GM12878 (cell line): ENCODE data around the gene SCMH1. TPM values are rescaled to one million over a fixed set of nuclear protein-coding genes. Genes with fewer than 3 reads are reported as not detected.
"Not testable (repeated sequence)": the region's sequence is repeated elsewhere in the genome, so short reads cannot be mapped to it uniquely, and the experiment has no call there.

Source experiments
- ATAC-seq: fragments of 200-7000 bp; cut with Tn5 transposase; 3 replicates; pipeline ENCODE4 v1.9.1; 2020; ENCODE audit warnings: mild to moderate bottlenecking, moderate library complexity
- BruUV-seq: library from RNA; stranded (reverse); fragments of 400-500 nt; replicated peaks from 2 replicates; lab custom pipeline; 2021; lab: Mats Ljungman, UMichigan
- CTCF ChIA-PET: fragments of 300-600 bp; sonication (Branson Sonifier 250); formaldehyde crosslinking; extraction: SDS; loops from one replicate; lab custom pipeline; 2021; ENCODE audit warnings: inconsistent platforms; lab: Yijun Ruan, JAX
- POLR2A ChIA-PET: fragments of 350-600 bp; formaldehyde crosslinking; extraction: SDS; loops from one replicate; lab custom pipeline; 2021; ENCODE audit warnings: inconsistent platforms; lab: Charles Lee
- RAD21 ChIA-PET: fragments of 300-600 bp; sonication (Branson Sonifier 250); formaldehyde crosslinking; loops from one replicate; lab custom pipeline; 2023; ENCODE audit warnings: antibody characterized with exemption; ENCODE audit not compliant: unreplicated experiment; lab: Charles Lee
- SMC1A ChIA-PET: fragments of 300-600 bp; sonication (Branson Sonifier 250); formaldehyde crosslinking; loops from one replicate; lab custom pipeline; 2023; ENCODE audit not compliant: unreplicated experiment, uncharacterized antibody; lab: Charles Lee
- DNase-seq: peaks from one replicate; pipeline ENCODE4 v3.0.0-alpha.2; 2011; ENCODE audit warnings: low read depth, low spot score
- FAIRE-seq: peaks from 3 replicates; lab custom pipeline; 2011; peaks lifted over from hg19 to GRCh38; lab: Jason Lieb, UNC
- H2AFZ ChIP-seq: 2 replicates; pipeline ENCODE4 v1.6.0; 2011; ENCODE audit warnings: low read depth, low read length, control low read depth; ENCODE audit not compliant: control insufficient read depth
- H3K27ac ChIP-seq: 2 replicates; pipeline ENCODE4 v1.5.1; 2011; ENCODE audit warnings: control low read depth; ENCODE audit not compliant: control insufficient read depth, insufficient read depth
- H3K27me3 ChIP-seq, 2 experiments: replicated peaks in 1 of 2; 2 replicates each; pipeline versions ENCODE4 v1.6.0 to v1.6.1; 2011; ENCODE audit warnings: low read length in 1 of 2; ENCODE audit not compliant: control insufficient read depth in 2 of 2, insufficient read depth in 2 of 2
- H3K36me3 ChIP-seq, 2 experiments: 2 replicates each; pipeline ENCODE4 v1.5.1; 2011; ENCODE audit warnings: low read length in 1 of 2; ENCODE audit not compliant: control insufficient read depth in 2 of 2, insufficient read depth in 2 of 2
- H3K4me1 ChIP-seq: 2 replicates; pipeline ENCODE4 v1.6.1; 2011; ENCODE audit warnings: mild to moderate bottlenecking, low read length, moderate library complexity, mixed read lengths; ENCODE audit not compliant: control insufficient read depth, insufficient read depth
- H3K4me2 ChIP-seq: 2 replicates; pipeline ENCODE4 v1.6.0; 2011; ENCODE audit warnings: control low read depth; ENCODE audit not compliant: control insufficient read depth, insufficient read depth
- H3K4me3 ChIP-seq: fragments of 200-600 bp; sonication (generic); 2 replicates; pipeline ENCODE4 v1.5.1; 2016
- H3K79me2 ChIP-seq: 2 replicates; pipeline ENCODE4 v1.6.0; 2011; ENCODE audit warnings: low read length; ENCODE audit not compliant: control insufficient read depth, insufficient read depth
- H3K9ac ChIP-seq: 2 replicates; pipeline ENCODE4 v1.8.0; 2011; ENCODE audit warnings: low read length, control low read depth, mixed read lengths; ENCODE audit not compliant: control insufficient read depth, insufficient read depth
- H3K9me3 ChIP-seq: replicated peaks from 3 replicates; pipeline ENCODE4 v1.5.1; 2011; ENCODE audit warnings: mild to moderate bottlenecking, low read length; ENCODE audit not compliant: control insufficient read depth, insufficient read depth
- H4K20me1 ChIP-seq: 2 replicates; pipeline ENCODE4 v1.6.0; 2011; ENCODE audit not compliant: control insufficient read depth, insufficient read depth
- CHD2 ChIP-seq: IDR thresholded peaks from 2 replicates; pipeline ENCODE4 v1.6.1; 2011; ENCODE audit warnings: low read depth, low read length, improper control_type of control experiment, borderline replicate concordance
- CTCF ChIP-seq, 3 experiments: IDR thresholded peaks in 2 of 3; conservative IDR thresholded peaks in 1 of 3; 2 replicates each; pipeline ENCODE4 v1.5.1; 2011; ENCODE audit warnings: low read depth in 3 of 3, low read length in 3 of 3, mild to moderate bottlenecking in 3 of 3, control low read depth in 2 of 3, moderate library complexity in 2 of 3, inconsistent platforms in 1 of 3, mixed read lengths in 1 of 3; ENCODE audit not compliant: control insufficient read depth in 2 of 3, insufficient read depth in 1 of 3; ENCODE audit errors: extremely low read depth in 1 of 3
- RAD21 ChIP-seq: IDR thresholded peaks from 2 replicates; pipeline ENCODE4 v1.6.1; 2011; ENCODE audit warnings: mild to moderate bottlenecking, low read depth, low read length, moderate library complexity; ENCODE audit not compliant: insufficient read depth
- SPI1 ChIP-seq: IDR thresholded peaks from 2 replicates; pipeline ENCODE4 v1.6.1; 2011; ENCODE audit warnings: low read depth, mild to moderate bottlenecking, low read length, moderate library complexity, borderline replicate concordance; ENCODE audit not compliant: insufficient read depth
- WGBS: methylation state at CpG from one replicate; pipeline ENCODE4 v1.1.6; 2016; ENCODE audit warnings: low lambda C conversion rate; ENCODE audit not compliant: insufficient replicate concordance, insufficient coverage; ENCODE audit errors: missing lambda C conversion rate; 5-methylcytosine and 5-hydroxymethylcytosine counted together
- in situ Hi-C: fragments of 300-500 bp; cut with MboI; formaldehyde crosslinking; loops from 9 replicates; pipeline ENCODE4 v1.14.3; 2018; ENCODE audit warnings: mixed read lengths
- intact Hi-C: fragments of 100-400 bp; cut with micrococcal nuclease; formaldehyde crosslinking; loops from one replicate; pipeline ENCODE4 v1.14.2; 2022; ENCODE audit not compliant: unreplicated experiment
- polyA plus RNA-seq, 11 experiments: library from polyadenylated mRNA; depleted of rRNA in 4 of 11; unstranded in 6 of 11; stranded (reverse) in 5 of 11; fragments of >200 nt; fragmentation: Nextera tagmentation in 4 of 11; fragmentation: Illumina TruSeq in 1 of 11; extraction: Ambion mirVana in 4 of 11; extraction: Trizol in 1 of 11; gene quantifications; 1 replicate in 1 of 11; 2 replicates in 10 of 11; pipeline versions ENCODE4 v1.2.1 to v1.2.3, GENCODE V29; 2011 to 2016; ENCODE audit warnings: inconsistent platforms in 2 of 11, missing spikeins in 2 of 11, low read depth in 1 of 11
- total RNA-seq, 4 experiments: library from RNA; depleted of rRNA in 3 of 4; stranded (reverse); fragments of >200 nt in 3 of 4; fragmentation: Illumina TruSeq in 1 of 4; extraction: Trizol in 1 of 4; gene quantifications; 2 replicates each; pipeline versions ENCODE4 v1.2.1 to v1.2.3, GENCODE V29; 2013 to 2021

Gene SCMH1
- total and polyA plus RNA-seq, 10 of the 15 experiments (the other 5 are each of a cell fraction or from before 2014, with no cell fraction given) = 7.5 to 44.1 (median 27.8) TPM

- WGBS = 33% methylated on average over 2 of the region's 2 CpGs
- CTCF ChIA-PET, H2AFZ ChIP-seq, H3K79me2 ChIP-seq, H3K4me3 ChIP-seq, H3K9ac ChIP-seq, intact Hi-C loops, RAD21 ChIA-PET, ATAC-seq, H4K20me1 ChIP-seq, DNase-seq, POLR2A ChIA-PET, H3K27me3 ChIP-seq, in situ Hi-C loops, H3K27ac ChIP-seq, H3K9me3 ChIP-seq, FAIRE-seq, SMC1A ChIA-PET, H3K4me1 ChIP-seq, BruUV-seq, H3K4me2 ChIP-seq, H3K36me3 ChIP-seq: not testable (repeated sequence)
- peak; percentile 60; the same call in 1 of the 2 replicates for TF ChIP-seq SPI1
These were observed 107.8 kb downstream of the SCMH1 start for GRCh38 chr1:41134325-41134724.

- no TSS peak for BruUV-seq
- RAD21 ChIA-PET = no interaction called here
These were observed 119.1 kb downstream of the SCMH1 start for GRCh38 chr1:41122851-41123518.

More at GRCh38 chr1:41122851-41123518, 119.1 kb downstream of the SCMH1 start:
- H3K79me2 ChIP-seq = no peaks in the 10 kb centered on the region
- in situ Hi-C loops = no loop called here
- WGBS = 92% methylated on average over 8 of the region's 8 CpGs
- H3K9ac ChIP-seq = no peak overlapping the region
- peak; percentile 83 for FAIRE-seq
- no peak overlapping the region for H2AFZ ChIP-seq
- no peak for DNase-seq
- H3K27ac ChIP-seq = no peak overlapping the region
- no peak overlapping the region for H3K4me3 ChIP-seq
- H3K4me2 ChIP-seq = no peak overlapping the region
- TF ChIP-seq CTCF (IDR thresholded peaks at IDR 0.05 in 2 of 3, conservative IDR thresholded peaks at IDR 0.05 in 1 of 3; ENCODE audit: control insufficient read depth in 2 of 3, extremely low read depth in 1 of 3, insufficient read depth in 1 of 3, low read depth in 3 of 3, low read length in 3 of 3) (peak; percentile 32 to 51 (median 46)), CHD2 (no peak), RAD21 (0 out of 2 replicates have a peak, but pooled peaks have one; percentile 23)
- intact Hi-C loops = no loop called here
- no peaks in the 10 kb centered on the region; a peak in 1 of 4 replicates for H3K36me3 ChIP-seq
- no peaks in the 10 kb centered on the region for H3K4me1 ChIP-seq
- POLR2A ChIA-PET = no interaction called here
- no peaks in the 10 kb centered on the region for H4K20me1 ChIP-seq
- SMC1A ChIA-PET = interaction anchor here (0.9 to 1.6 kb wide), 3 partner anchors 25 to 119 kb away, joined by 3 to 4 read pairs (median 3); partner anchors contain the start of gene SCMH1
- CTCF ChIA-PET = interaction anchor here (0.8 to 2.2 kb wide), 5 partner anchors 13 to 118 kb away, joined by 3 to 5 read pairs (median 4); no protein-coding TSS in a partner anchor
- no peaks in the 10 kb centered on the region for H3K27me3 ChIP-seq
- no peaks in the 10 kb centered on the region for H3K9me3 ChIP-seq
- peak; percentile 73 for ATAC-seq
